Neuron (in vitro differentiated cells): Measurements from ENCODE around the gene HNRNPR.
"Not testable (repeated sequence)": the region's sequence is repeated elsewhere in the genome, so short reads cannot be mapped to it uniquely, and the experiment has no call there.

Experiments used
- H2AFZ ChIP-seq: one replicate; pipeline ENCODE4 v1.6.1; 2013; ENCODE audit warnings: low read depth, mild to moderate bottlenecking, inconsistent platforms, low read length, moderate library complexity
- H3K27me3 ChIP-seq: one replicate; pipeline ENCODE4 v1.6.1; 2013; ENCODE audit warnings: low read length; ENCODE audit not compliant: insufficient read depth
- H3K36me3 ChIP-seq: one replicate; pipeline ENCODE4 v1.6.1; 2013; ENCODE audit warnings: low read length; ENCODE audit not compliant: insufficient read depth
- H3K4me1 ChIP-seq: one replicate; pipeline ENCODE4 v1.6.1; 2013; ENCODE audit warnings: low read length; ENCODE audit not compliant: insufficient read depth
- H3K4me3 ChIP-seq: 2 replicates; pipeline ENCODE4 v1.5.1; 2013; ENCODE audit warnings: mild to moderate bottlenecking, low read length, moderate library complexity
- H3K9me3 ChIP-seq: one replicate; pipeline ENCODE4 v1.6.1; 2013; ENCODE audit warnings: low read length

HNRNPR gene

GRCh38 chr1:23344111-23344986, at the start of gene HNRNPR:
Gene HNRNPR (minus strand): TSS chr1:23344284. CDS start chr1:23341008, 3,276 bp downstream.
- Histone ChIP-seq H3K9me3 (no peaks in the 10 kb centered on the region), H3K36me3 (peaks cover 3% of the 10 kb centered on the region), H3K4me1 (peaks cover 30% of the 10 kb centered on the region), H3K27me3 (no peaks in the 10 kb centered on the region), H2AFZ (peak within 1 kb of the TSS; percentile 52), H3K4me3 (peak within 1 kb of the TSS; percentile 84)

GRCh38 chr1:23393706-23394105, 49.6 kb upstream of the HNRNPR start:
- no peaks in the 10 kb centered on the region for H3K36me3 ChIP-seq
- H3K4me1 ChIP-seq: peaks cover 20% of the 10 kb centered on the region
- H3K9me3 ChIP-seq: peaks cover 9% of the 10 kb centered on the region
- H2AFZ ChIP-seq: no peak overlapping the region
- no peak overlapping the region for H3K4me3 ChIP-seq
- no peaks in the 10 kb centered on the region for H3K27me3 ChIP-seq

GRCh38 chr1:23392125-23392855, 48.2 kb upstream of the HNRNPR start:
- no peak overlapping the region for H3K4me3 ChIP-seq
- H3K36me3 ChIP-seq: no peaks in the 10 kb centered on the region
- peaks cover 9% of the 10 kb centered on the region for H3K9me3 ChIP-seq
- H3K4me1 ChIP-seq: peaks cover 20% of the 10 kb centered on the region
- no peak overlapping the region for H2AFZ ChIP-seq
- H3K27me3 ChIP-seq: no peaks in the 10 kb centered on the region

- no peak overlapping the region for H3K4me3 ChIP-seq
- H3K9me3 ChIP-seq: peaks cover 9% of the 10 kb centered on the region
- no peak overlapping the region for H2AFZ ChIP-seq
- H3K4me1 ChIP-seq: peaks cover 10% of the 10 kb centered on the region
- no peaks in the 10 kb centered on the region for H3K36me3 ChIP-seq
- H3K27me3 ChIP-seq: no peaks in the 10 kb centered on the region
Observed at GRCh38 chr1:23389837-23390321, 45.8 kb upstream of the HNRNPR start.

GRCh38 chr1:23387494-23387893, 43.4 kb upstream of the HNRNPR start:
- Histone ChIP-seq H3K36me3 (no peaks in the 10 kb centered on the region), H3K27me3 (no peaks in the 10 kb centered on the region), H3K4me3 (no peak overlapping the region), H3K4me1 (no peaks in the 10 kb centered on the region), H3K9me3 (peaks cover 1% of the 10 kb centered on the region), H2AFZ (no peak overlapping the region)

GRCh38 chr1:23385119-23385621, 41.1 kb upstream of the HNRNPR start:
- Histone ChIP-seq H3K36me3 (no peaks in the 10 kb centered on the region), H2AFZ (no peak overlapping the region), H3K4me3 (no peak overlapping the region), H3K9me3 (peaks cover 5% of the 10 kb centered on the region), H3K27me3 (no peaks in the 10 kb centered on the region), H3K4me1 (no peaks in the 10 kb centered on the region)

GRCh38 chr1:23384312-23385058, 40.4 kb upstream of the HNRNPR start:
- Histone ChIP-seq H3K27me3 (no peaks in the 10 kb centered on the region), H3K9me3 (peaks cover 5% of the 10 kb centered on the region), H3K4me1 (no peaks in the 10 kb centered on the region), H3K36me3 (no peaks in the 10 kb centered on the region), H2AFZ (no peak overlapping the region), H3K4me3 (no peak overlapping the region)

- Histone ChIP-seq H3K9me3 (peaks cover 5% of the 10 kb centered on the region), H3K4me1 (no peaks in the 10 kb centered on the region), H3K36me3 (no peaks in the 10 kb centered on the region), H3K4me3 (no peak overlapping the region), H2AFZ (no peak overlapping the region), H3K27me3 (no peaks in the 10 kb centered on the region)
Observed at GRCh38 chr1:23383577-23384311, 39.7 kb upstream of the HNRNPR start.

- Histone ChIP-seq H2AFZ (no peak overlapping the region), H3K4me1 (peaks cover 7% of the 10 kb centered on the region), H3K27me3 (no peaks in the 10 kb centered on the region), H3K36me3 (no peaks in the 10 kb centered on the region), H3K9me3 (peaks cover 5% of the 10 kb centered on the region), H3K4me3 (no peak overlapping the region)
Observed at GRCh38 chr1:23381233-23381885, 37.3 kb upstream of the HNRNPR start.

GRCh38 chr1:23380719-23381118, 36.6 kb upstream of the HNRNPR start:
- peaks cover 5% of the 10 kb centered on the region for H3K9me3 ChIP-seq
- H3K36me3 ChIP-seq: no peaks in the 10 kb centered on the region
- no peaks in the 10 kb centered on the region for H3K27me3 ChIP-seq
- no peak overlapping the region for H3K4me3 ChIP-seq
- H2AFZ ChIP-seq: no peak overlapping the region
- H3K4me1 ChIP-seq: peaks cover 7% of the 10 kb centered on the region

GRCh38 chr1:23380236-23380635, 36.2 kb upstream of the HNRNPR start:
- H3K9me3 ChIP-seq, H3K27me3 ChIP-seq, H3K4me3 ChIP-seq, H3K4me1 ChIP-seq, H2AFZ ChIP-seq, H3K36me3 ChIP-seq: not testable (repeated sequence)
